Activated CD8-positive, alpha-beta memory T cell treated with anti-CD3 and anti-CD28 coated beads, Interleukin-2, amount 50 U/mL, for 1 hour (primary cell): ENCODE data around the gene TBC1D9B.
A peak's percentile ranks its signal among the peaks of the same experiment; 100 is the strongest.

Experiments used
- DNase-seq: peaks from one replicate; pipeline ENCODE4 v3.0.0-alpha.2; 2020; ENCODE audit errors: extremely low read depth

Gene TBC1D9B

GRCh38 chr5:179820483-179821297 is 87.0 kb downstream of the TBC1D9B start, which contains the start of gene SQSTM1:
Gene SQSTM1 (plus strand): TSS chr5:179820905. CDS start chr5:179820937, 32 bp downstream.
- no peak for DNase-seq

GRCh38 chr5:179820127-179820482 is 87.6 kb downstream of the TBC1D9B start:
- DNase-seq = no peak

- no peak for DNase-seq
Observed at GRCh38 chr5:179819296-179820126, 88.2 kb downstream of the TBC1D9B start.

GRCh38 chr5:179818746-179819295 is 88.9 kb downstream of the TBC1D9B start:
- DNase-seq = peak; percentile 65

- DNase-seq = no peak
Observed at GRCh38 chr5:179817890-179818745, 89.6 kb downstream of the TBC1D9B start.

- DNase-seq = no peak
Observed at GRCh38 chr5:179817470-179817840, 90.2 kb downstream of the TBC1D9B start.

GRCh38 chr5:179816796-179817469 is 90.8 kb downstream of the TBC1D9B start:
- DNase-seq = no peak

- DNase-seq = no peak
Observed at GRCh38 chr5:179816401-179816795, 91.3 kb downstream of the TBC1D9B start.

- no peak for DNase-seq
Observed at GRCh38 chr5:179815491-179816249, 92.0 kb downstream of the TBC1D9B start.

- no peak for DNase-seq
Observed at GRCh38 chr5:179814090-179814489, 93.6 kb downstream of the TBC1D9B start.

GRCh38 chr5:179812997-179813607 is 94.6 kb downstream of the TBC1D9B start:
- no peak for DNase-seq

GRCh38 chr5:179812135-179812825 is 95.4 kb downstream of the TBC1D9B start:
- no peak for DNase-seq
